T47D (cell line): ENCODE results near the gene ALOX5.

Experiments
- DNase-seq, 2 experiments: peaks; one replicate each; pipeline versions ENCODE4 v3.0.0 to v3.0.0-alpha.2; 2011 to 2012; ENCODE audit warnings: low read depth in 1 of 2, low spot score in 1 of 2
- JUND ChIP-seq: IDR thresholded peaks from 2 replicates; pipeline ENCODE4 v1.6.1; 2012; ENCODE audit warnings: low read depth
- in situ Hi-C: cut with HindIII; loops from 2 replicates; pipeline ENCODE4 v1.10.0; 2016; ENCODE audit warnings: low sequenced_read_pairs, low pct_unique_long_range_greater_than_20kb

ALOX5 gene

DNA sequence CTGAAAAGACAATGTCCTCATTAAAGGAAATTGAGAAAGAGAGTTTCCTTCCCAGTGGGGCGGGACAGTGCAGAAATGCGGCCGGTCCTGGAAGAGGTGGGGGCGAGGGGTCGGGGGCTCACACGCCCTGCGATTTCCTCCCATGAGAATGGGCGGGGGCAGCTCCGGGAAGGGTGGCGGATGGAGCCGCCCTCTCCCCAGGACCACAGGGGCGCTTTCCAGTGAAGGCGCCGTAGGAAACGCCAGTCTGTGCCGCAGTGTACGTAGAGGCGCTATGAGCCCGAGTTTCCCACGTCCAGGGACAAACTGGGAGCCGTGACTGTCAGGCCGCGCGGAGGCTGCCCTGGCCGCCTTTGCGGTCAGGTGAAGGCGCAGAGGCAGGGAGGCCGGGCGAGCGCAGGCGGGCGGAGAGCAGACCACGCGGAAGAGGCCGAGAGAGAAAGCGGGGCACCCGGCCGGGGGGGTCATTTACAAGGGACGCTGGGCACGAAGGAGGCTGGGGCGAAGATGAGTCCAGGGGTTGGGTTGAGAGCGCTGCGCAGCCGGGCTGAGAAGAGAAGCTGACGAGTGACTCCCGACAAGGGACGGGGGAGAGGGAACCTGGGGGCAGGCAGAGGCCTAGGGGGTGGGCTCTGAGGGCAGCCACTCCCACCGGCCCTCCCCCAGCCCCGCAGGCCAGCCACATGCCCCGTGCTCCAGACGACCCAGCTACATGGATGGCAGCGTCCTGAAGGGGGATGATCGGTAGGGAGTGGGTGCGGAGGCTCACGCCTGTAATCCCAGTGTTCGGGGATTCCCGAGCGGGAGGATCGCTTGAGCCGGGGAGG, 45.0 kb downstream of the ALOX5 start:
- no peak for DNase-seq
- TF ChIP-seq JUND, result no peak
- in situ Hi-C loops, result no loop called here

DNA sequence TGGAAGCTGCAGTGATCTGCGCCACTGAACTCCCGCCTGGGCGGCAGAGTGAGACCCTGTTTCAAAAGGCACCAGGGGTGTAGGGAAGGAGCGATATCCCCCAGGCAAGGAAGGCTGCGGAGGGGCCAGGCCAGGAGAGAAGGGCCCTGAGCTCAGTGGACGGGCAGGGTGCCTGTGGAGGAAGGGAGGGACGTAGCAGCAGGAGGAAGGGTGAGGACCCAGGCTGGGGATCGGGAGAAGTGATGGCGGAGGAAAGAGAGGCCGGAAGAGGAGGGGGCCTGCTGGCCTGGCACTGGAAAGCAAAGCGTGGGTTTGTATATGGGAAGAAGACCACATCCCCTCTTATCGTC, 45.6 kb downstream of the ALOX5 start:
- DNase-seq, result no peak
- in situ Hi-C loops, result no loop called here
- no peak for TF ChIP-seq JUND

DNA sequence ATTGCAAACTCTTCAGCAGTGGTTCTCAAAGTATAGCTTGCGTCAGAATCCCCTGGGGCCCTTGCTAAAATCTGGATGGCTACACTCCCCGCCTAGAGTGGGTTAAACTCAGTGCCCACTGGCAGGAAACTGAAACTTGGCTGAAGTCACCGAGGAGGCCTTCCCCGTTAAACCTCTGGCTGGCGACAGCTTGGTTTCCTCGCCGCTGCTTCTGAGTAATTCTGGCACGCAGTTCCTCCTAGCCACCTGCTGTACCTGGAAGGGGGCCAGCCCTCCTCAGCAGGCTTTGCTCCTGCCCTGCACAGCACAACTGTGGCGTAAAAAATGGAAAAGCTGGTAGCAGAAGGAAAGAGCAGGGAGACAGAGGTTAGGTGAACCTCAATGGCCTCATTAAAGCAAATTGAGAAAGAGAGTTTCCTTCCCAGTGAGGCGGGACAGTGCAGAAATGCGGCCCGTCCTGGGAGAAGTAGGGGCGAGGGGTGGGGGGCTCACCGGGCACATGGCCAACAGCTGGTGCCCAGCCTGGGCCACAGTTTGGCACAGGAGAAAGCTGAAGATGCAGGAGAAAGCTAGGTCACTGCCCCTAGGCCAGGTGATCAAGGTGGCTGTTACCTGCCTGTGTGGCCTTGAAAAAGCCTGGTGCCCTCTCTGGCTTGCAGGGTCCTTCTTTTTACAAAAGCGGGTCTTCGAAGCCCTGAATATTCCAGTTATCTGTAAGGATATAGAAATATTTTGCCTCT, 46.6 kb downstream of the ALOX5 start:
- in situ Hi-C loops, result no loop called here
- DNase-seq, result peak; percentile 68 to 77
- no peak for TF ChIP-seq JUND

DNA sequence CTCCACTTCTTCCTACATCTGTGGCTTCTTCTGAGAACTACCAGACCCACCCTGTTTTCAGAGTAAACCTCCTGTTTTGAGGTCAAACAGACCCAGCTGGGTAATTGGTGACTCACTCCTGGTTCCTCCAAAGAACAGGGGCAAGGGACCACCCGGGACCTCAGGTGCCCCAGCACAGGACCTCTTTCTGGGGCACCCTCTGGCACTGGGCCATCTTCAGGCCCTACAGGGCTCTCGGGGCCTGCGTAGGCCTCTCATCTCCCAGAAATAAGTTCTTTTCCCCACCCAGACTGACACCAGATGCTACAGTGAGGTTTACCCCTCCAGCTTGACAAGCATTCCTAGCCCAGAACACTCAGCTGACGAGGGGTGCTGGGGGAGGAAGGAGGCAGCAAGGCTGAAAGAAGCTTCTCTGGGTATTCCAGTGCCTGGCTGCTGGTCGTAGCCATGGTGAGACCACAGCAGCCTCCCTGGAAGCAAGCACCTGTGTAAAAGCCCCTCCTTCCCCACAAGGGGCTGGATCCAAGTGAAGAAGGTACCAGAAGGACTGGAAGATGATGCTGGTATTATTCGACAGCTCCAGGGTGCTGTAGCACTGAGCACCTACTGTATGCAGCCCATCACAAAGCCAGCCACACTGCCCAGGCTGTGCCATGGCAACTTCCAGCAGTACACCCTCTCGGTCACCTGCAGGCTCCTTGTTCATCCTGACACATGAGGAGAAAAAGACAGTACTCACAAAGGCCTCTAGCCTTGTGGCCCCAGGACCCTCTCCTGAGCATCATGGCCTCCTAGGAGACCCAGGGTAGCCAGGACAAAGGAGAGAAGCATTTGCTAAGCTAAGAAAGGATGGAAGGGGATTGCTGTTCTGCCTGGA, 47.4 kb downstream of the ALOX5 start:
- in situ Hi-C loops, result no loop called here
- no peak for DNase-seq
- no peak for TF ChIP-seq JUND

DNA sequence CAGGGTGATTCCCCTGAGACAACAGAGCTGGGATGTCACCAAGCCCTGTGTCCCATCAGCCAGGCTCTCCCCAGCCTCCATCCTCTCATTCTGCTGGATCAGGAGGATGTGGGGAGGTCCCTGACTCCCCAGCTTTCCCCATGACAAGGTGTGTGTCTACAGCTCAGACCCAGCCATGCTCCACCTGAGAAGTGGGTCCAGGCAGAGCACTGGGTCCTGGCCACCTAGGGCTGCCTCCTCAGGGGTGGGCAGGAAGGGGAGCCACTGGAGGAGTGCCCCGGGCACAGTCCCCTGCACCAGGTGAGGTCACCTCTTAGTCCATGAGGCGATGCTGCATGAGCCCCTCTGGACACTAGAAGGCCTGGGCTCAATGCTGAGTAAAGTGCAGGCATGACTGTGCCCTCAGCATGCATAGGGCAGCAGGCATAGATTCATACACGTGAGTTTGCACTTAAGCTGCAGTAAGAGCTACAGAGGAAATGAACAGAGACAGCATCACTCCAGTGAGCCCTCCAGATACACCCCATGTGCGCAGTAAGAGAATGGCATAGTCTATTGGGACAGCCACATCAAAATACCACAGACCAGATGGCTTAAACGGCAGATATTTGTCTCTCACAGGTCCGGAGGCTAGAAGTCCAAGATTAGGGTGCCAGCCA, 48.3 kb downstream of the ALOX5 start:
- in situ Hi-C loops, result no loop called here

DNA sequence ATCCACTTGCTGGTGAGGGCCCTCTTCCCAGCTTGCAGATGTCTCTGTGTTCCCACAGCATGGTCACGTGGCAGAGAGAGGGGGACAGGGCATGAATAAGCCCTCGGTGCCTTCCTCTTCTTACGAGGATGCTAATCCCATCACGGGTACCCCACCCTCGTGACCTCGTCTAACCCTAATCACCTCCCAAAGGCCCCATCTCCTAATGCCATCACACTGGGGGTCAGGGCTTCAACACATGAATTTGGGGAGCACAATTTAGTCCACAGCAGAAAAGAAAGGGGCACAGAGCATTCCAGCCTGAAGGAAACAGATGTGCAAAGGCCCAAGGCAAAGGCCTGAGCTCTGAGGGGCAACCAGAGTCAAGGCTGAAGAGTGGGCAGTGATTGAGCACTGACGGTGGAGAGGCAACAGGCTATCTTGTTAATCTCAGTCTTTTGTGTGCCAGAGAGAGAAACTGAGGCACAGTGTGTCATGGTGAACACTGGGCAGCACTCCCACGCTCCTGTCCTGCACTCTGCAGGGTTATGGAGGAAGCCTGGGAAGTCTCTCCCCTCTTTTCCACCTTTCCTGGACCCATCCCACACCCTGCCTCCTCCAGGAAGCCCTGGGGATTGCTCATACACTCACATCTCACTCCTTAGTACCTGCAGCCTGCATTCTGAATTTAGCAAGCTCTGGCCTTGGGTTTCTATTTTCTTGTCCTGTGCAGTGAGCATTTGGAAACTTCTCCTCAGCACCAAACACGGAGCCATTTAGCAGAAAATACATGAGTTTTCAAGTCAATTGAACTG, 49.0 kb downstream of the ALOX5 start:
- no peak for DNase-seq
- in situ Hi-C loops, result no loop called here
- no peak for TF ChIP-seq JUND

More for the DNA sequence above, 48.3 kb downstream of the ALOX5 start:
- TF ChIP-seq JUND, result no peak
- DNase-seq, result no peak

DNA sequence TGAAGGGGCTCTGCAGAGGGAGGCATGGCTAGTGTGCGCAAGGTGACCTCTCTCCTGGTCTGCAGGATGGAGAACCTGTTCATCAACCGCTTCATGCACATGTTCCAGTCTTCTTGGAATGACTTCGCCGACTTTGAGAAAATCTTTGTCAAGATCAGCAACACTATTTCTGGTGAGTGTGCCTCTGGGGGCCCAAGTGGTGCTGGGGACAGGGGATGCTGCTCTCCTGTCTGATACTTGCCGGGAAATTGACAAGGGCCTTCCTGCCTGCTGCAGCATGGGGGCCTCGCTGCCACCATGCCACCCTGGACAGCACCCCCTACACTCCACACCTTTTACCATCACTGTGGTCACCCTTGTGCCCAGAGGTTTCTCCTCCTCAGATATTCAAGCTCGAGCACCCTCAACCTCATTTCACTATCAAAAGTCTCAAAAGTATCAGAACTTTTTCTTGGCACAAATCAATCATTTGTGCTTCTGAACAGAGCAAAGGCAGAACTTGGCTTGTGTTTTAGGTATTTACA, 50.0 kb downstream of the ALOX5 start:
- no peak for DNase-seq
- no peak for TF ChIP-seq JUND
- in situ Hi-C loops, result no loop called here

DNA sequence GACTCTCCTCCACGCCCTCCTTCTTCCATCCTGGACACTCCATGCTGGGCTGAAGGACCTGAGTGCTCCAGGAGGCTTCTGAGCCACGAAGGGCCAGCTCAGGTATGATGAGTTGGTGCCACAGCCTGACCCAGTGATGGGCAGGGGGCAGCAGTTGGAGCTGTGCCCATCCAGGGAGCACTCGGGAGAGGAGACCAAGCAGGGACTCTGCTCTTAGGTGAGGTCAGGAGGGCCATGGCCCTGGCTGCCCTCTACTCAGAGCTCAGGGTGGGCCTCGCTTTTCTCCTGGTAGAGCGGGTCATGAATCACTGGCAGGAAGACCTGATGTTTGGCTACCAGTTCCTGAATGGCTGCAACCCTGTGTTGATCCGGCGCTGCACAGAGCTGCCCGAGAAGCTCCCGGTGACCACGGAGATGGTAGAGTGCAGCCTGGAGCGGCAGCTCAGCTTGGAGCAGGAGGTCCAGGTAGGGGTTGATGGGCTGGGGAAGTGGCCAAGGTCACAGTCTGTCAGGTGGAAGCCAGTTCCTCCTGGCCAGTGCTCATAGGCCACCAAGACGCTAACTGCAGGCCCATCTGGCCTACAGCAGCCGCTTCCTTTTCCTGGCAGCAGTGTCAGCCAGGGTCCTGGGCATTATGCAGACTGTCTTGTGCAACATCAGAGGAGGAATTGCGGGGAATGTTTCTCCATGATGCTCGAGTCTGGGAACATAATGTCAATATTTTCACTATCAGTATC, 50.8 kb downstream of the ALOX5 start:
- TF ChIP-seq JUND, result no peak
- DNase-seq, result no peak
- in situ Hi-C loops, result no loop called here

DNA sequence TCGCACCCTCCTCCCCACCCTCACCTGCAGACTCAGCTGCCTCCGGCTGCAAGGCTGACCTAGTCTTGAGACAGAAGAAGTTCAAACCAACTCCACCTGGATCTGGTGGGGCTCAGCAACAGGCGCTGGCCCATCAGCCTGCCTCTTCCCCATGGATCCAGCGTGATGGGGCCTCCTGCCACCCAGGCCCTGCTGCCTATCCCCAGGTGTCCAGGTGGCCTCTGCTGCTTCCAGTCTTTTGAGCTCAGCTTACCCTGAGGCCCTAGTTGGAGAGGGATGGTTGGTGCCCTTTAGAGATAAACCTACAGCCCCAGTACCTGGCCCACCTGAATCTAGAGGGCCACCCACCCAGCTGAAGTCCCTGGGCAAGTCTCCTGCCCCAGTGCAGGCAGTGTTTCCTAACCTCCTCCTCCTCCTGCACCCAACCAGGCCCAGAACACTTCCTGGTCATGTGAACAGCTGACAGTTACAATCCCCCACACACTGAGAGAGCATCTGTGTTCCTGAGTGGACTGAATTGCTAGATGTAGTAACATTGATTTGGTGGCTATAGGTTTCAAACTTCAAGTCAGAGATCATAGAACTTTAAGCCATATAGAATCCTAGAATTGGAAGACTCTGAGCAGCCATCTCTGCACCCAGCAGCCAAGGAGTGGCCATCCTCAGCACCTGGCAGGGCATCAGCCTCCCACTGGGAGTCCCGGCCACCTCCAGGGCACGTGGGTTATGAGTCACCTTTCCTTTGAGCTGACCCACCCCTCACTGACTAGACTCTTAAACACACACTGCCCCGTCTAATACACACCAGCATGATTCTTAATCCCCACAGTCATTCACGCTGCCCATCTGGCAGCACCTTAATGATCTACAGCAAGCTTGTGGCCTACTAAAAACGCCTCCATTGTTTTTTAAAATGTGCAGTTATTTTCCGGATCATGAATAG, 51.9 kb downstream of the ALOX5 start:
- TF ChIP-seq JUND, result no peak
- in situ Hi-C loops, result no loop called here
- DNase-seq, result no peak
